ENCODE measurements around the gene PPP2R3B. TPM values are rescaled to one million over a fixed set of nuclear protein-coding genes. Genes with fewer than 3 reads are reported as not detected.
"Not testable (repeated sequence)": the region's sequence is repeated elsewhere in the genome, so short reads cannot be mapped to it uniquely, and the experiment has no call there.

Gene PPP2R3B
- total RNA-seq, 2 donors from 2014 or later: 12.0 to 38.8 TPM

DNA sequence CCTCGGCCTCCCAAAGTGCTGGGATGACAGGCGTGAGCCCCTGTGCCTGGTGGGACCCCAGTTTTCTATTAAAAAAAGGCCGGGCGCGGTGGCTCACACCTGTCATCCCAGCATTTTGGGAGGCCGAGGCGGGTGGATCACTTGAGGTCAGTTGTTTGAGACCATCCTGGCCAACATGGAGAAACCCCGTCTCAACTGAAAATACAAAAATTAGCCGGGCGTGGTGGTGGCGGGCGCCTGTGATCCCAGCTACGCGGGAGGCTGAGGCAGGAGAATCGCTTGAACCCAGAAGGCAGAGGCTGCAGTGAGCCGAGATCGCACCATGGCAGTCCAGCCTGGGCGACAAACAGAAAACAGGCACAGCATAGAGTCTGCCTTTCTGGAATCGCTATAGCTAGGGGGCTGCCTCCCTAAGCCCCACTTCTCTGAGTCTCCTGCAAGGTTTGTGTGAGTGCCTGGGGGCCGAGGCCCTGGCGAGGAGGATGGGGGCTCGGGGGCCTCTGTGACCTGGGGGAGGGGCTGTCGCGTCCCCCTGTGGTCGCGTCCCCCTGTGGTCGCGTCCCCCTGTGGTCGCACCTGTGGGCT lies 56.5 kb downstream of the PPP2R3B start:
- not testable (repeated sequence) for H3K27ac Mint-ChIP-seq

DNA sequence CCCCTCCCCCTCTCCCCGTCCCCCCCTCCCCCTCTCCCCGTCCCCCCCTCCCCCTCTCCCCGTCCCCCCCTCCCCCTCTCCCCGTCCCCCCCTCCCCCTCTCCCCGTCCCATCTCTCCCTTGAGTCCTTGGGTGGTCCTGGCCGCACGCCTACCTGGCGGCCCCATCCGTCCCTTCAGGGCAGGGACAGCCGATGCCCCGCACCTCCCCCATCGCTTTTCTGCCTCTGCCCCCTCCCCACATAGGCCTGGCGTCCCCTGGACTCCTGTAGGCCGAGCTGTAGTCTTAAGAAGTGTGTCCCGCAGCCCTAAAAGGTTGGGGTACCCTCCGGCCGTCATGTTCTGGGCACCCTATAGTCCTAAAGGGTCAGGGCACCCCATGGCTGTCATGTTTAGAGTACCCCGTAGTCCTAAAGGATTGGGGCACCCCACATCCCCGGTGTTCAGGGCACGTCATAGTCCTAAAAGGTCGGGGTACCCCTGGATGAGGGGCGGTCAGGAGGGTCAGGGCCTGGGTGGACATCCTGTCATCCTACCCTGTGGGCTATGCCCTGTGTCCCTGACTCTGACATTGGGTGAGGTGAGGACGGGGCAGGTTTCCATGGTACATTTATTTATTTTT lies 57.3 kb downstream of the PPP2R3B start:
- H3K36me3 Mint-ChIP-seq: no peaks in the 10 kb centered on the region
- H3K4me1 Mint-ChIP-seq (ENCODE audit: low read depth in 2 of 2): peaks cover 0 to 3% of the 10 kb centered on the region in 2 donors
- no peak overlapping the region for H3K27ac Mint-ChIP-seq
- no peak for ATAC-seq
- DNase-seq (ENCODE audit: low spot score): no peak
- no peaks in the 10 kb centered on the region for H3K9me3 Mint-ChIP-seq
- H3K27me3 Mint-ChIP-seq: no peaks in the 10 kb centered on the region
- no peak overlapping the region for H3K4me3 Mint-ChIP-seq

More for the DNA sequence above, 56.5 kb downstream of the PPP2R3B start:
- H3K4me1 Mint-ChIP-seq (ENCODE audit: low read depth in 2 of 2); H3K9me3 Mint-ChIP-seq; DNase-seq (ENCODE audit: low spot score); H3K36me3 Mint-ChIP-seq; H3K4me3 Mint-ChIP-seq; H3K27me3 Mint-ChIP-seq; ATAC-seq: not testable (repeated sequence)

DNA sequence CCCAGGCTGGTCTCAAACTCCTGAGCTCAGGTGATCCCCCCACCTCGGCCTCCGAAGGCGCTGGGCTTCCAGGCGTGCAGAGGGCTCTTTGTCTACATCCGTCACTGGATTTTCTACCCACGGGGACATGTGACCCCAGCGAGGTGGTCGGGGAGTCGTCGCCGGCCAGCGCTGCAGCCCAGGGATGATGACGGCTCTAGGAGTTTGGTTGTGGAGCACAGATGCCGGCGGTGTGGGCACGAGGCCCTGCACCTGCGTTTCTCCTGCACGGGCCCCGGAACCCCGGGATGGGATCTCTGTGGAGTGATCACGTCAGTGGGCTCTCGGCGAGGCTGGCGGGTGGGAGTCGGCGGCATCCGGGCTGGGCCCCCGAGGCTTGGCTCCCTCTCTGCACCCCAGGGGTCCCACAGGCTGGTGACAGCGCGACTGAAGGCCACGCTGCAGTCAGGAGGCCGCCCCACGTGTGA lies 59.0 kb downstream of the PPP2R3B start:
- peaks cover 0 to 2% of the 10 kb centered on the region in 2 donors for H3K27me3 Mint-ChIP-seq
- no peak overlapping the region for H3K27ac Mint-ChIP-seq
- ATAC-seq (no peak), DNase-seq (ENCODE audit: low spot score) (no peak)
- H3K4me3 Mint-ChIP-seq: no peak overlapping the region
- H3K36me3 Mint-ChIP-seq: no peaks in the 10 kb centered on the region
- H3K9me3 Mint-ChIP-seq: no peaks in the 10 kb centered on the region
- peaks cover 9 to 15% of the 10 kb centered on the region in 2 donors for H3K4me1 Mint-ChIP-seq (ENCODE audit: low read depth in 2 of 2)

DNA sequence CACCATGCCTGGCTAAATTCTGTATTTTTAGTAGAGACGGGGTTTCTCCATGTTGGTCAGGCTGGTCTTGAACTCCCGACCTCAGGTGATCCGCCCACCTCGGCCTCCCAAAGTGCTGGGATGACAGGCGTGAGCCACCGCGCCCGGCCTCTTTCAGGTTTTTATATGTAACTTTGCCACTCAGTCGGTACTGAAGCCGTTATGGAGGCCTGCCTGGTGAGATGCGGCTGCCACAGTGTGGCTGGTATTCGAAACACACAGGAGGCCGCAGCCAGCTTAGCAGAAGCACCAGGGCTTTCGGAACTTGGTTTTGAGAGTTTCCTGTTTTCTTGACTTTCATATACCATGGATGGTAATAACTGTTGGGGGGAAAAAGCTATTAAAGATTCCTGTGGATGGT lies 62.0 kb downstream of the PPP2R3B start:
- Mint-ChIP-seq H3K27ac (peak overlapping the region in 1 of 2 donors; percentile 68), H3K4me3 (peak overlapping the region; percentile 25), H3K4me1 (ENCODE audit: low read depth in 2 of 2) (peaks cover 9 to 24% of the 10 kb centered on the region in 2 donors)
- H3K36me3 Mint-ChIP-seq; H3K27me3 Mint-ChIP-seq; H3K9me3 Mint-ChIP-seq; DNase-seq (ENCODE audit: low spot score): not testable (repeated sequence)
- peak in 1 of 2 donors; percentile 34 for ATAC-seq

DNA sequence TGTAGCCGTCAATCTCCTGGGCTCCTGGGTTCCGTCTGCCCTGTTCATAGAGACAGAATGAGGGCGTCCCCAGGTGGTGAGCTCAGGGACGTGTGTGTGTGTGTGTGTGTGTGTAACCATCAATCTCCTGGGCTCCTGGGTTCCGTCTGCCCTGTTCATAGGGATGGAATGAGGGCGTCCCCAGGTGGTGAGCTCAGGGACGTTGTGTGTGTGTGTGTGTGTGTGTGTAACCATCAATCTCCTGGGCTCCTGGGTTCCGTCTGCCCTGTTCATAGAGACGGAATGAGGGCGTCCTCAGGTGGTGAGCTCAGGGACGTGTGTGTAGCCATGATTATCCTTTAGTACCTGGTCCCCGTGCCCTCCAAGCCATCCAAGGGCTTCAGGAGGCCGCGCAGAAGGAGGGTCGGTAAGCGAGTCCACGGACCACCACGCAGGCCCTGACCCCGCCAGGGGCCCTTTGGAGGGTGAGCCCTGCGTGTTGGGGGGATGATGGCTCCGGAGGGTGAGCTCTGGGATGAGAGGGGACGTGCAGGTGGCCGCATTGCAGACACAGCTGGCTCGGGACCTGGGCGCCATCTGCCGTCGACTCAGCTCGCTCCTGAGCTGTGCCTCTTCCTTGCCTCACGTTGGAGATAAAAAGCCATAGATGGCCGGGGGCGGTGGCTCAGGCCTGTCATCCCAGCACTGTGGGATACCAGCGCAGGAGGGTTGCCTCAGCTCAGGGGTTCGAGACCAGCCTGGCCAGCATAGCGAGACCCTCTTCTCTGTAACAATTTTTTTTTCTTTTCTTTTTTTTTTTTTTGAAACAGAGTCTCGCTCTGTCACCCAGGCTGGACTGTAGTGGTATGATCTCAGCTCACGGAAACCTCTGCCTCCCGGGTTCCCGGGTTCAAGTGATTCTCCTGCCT lies 62.7 kb downstream of the PPP2R3B start:
- DNase-seq (ENCODE audit: low spot score): no peak

DNA sequence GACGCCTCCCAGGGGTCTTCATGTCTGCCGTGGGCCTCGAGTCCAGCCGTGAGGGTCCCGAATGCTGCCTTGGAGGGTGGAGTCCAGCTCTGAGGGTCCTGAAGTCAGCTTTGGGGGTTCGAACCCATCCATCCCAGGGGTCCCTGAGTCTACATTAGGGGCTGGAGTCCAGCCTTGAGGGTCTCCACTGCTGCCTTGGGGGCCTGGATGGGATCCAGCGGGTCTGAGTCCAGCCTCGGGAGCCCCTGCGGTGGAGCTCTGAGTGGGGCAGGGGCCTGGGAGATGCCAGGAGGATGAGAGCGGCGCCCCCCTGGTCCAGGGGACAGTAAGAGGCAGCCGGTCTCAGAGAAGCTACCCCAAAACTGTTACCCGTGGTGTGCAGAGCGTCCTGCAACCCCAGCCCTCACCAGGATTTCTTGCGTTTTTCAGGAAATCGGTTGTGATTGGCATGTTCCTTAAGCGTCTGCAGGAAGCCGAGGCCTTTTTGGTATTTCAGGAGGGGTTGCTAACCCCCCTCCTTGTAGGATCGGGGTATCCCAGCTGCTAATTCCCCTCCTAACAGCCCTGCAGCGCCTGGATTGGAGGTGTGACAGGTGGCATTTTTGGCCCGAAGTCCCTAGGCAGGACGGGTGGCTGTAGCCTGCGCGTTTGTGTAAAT lies 66.5 kb downstream of the PPP2R3B start:
- no peaks in the 10 kb centered on the region for H3K36me3 Mint-ChIP-seq
- peak overlapping the region; percentile 72 to 85 for H3K27ac Mint-ChIP-seq
- H3K4me3 Mint-ChIP-seq: peak overlapping the region; percentile 82
- no peak for DNase-seq (ENCODE audit: low spot score)
- peaks cover 13 to 24% of the 10 kb centered on the region in 2 donors for H3K4me1 Mint-ChIP-seq (ENCODE audit: low read depth in 2 of 2)
- no peaks in the 10 kb centered on the region for H3K9me3 Mint-ChIP-seq
- ATAC-seq: no peak
- peaks cover 0 to 2% of the 10 kb centered on the region in 2 donors for H3K27me3 Mint-ChIP-seq

More for the DNA sequence above, 62.7 kb downstream of the PPP2R3B start:
- no peak for ATAC-seq
- H3K4me3 Mint-ChIP-seq: peak overlapping the region; percentile 68
- H3K4me1 Mint-ChIP-seq (ENCODE audit: low read depth in 2 of 2): peaks cover 9 to 24% of the 10 kb centered on the region in 2 donors
- H3K36me3 Mint-ChIP-seq: no peaks in the 10 kb centered on the region
- H3K27ac Mint-ChIP-seq: peak overlapping the region; percentile 44 to 68
- H3K27me3 Mint-ChIP-seq: peaks cover 0 to 2% of the 10 kb centered on the region in 2 donors
- H3K9me3 Mint-ChIP-seq: no peaks in the 10 kb centered on the region

DNA sequence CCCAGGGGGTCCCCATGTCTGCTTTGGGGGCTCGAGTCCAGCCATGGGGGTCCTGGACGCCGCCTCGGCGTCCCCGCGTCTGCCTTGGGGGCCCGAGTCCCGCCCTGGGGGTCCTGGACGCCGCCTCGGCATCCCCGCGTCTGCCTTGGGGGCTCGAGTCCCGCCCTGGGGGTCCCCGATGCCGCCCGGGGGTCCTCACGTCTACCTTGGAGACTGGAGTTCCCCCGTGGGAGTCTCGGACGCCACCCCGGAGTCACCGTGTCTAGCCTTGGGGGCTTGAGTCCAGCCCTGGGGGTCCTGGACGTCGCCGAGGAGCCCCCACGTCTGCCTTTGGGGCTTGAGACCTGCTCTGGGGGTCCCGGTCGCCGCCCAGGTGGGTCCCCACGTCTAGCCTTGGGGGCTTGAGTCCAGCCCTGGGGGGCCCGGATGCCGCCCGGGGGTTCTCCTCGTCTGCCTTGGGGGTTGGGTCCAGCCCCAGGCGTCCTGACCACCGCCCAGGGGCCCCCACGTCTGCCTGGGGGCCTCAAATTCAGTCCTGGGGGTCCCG lies 67.1 kb downstream of the PPP2R3B start:
- Mint-ChIP-seq H3K4me1 (ENCODE audit: low read depth in 2 of 2) (peaks cover 13 to 21% of the 10 kb centered on the region in 2 donors), H3K27me3 (peaks cover 0 to 2% of the 10 kb centered on the region in 2 donors), H3K4me3 (peak overlapping the region; percentile 82), H3K9me3 (no peaks in the 10 kb centered on the region), H3K36me3 (no peaks in the 10 kb centered on the region), H3K27ac (peak overlapping the region; percentile 84 to 85)
- ATAC-seq: no peak
- peak; percentile 62 for DNase-seq (ENCODE audit: low spot score)

DNA sequence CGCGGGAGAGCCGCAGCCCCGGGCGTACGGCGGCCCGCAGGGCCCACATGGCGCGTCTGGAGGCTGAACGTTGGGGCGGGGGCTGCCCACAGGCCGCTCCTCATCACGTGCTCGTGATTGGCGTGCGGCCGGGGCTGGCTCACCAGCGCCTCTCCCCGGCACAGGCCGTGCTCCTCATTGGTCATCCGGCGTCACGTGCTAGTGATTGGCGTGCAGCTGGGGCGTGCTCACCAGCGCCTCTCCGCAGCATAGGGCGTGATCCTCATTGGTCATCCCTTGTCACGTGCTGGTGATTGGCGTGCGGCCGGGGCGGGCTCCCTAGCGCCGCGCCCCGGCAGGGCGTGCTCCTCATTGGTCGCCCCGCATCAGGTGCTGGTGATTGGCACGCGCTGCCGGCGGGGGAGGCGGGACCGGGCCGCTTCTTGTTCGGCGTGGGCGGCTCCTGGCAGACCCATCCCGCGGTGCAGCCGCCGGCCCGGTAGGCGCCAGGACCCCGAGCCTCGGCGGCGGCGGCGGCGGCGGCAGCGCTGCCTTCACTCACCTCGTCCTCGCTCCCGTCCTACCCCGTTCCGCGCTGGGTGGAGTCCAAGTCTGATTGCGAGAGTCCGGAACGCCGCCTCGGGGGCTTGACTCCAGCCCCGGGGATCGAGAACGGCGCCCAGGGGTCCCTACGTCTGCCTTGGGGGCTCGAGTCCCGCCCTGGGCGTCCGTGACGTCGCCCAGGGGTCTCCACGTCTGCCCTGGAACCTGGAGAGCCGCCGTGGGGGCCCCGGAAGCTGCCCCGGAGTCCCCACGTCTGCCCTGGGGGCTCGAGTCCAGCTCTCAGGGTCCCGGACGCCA lies 67.7 kb downstream of the PPP2R3B start, which contains the start of gene GTPBP6:
Gene GTPBP6 (minus strand): TSS at position 58 of the 840 bp plus-strand sequence. CDS start 9 bp downstream, at position 49.
- peak within 1 kb of the TSS; percentile 83 to 84 for H3K27ac Mint-ChIP-seq
- H3K27me3 Mint-ChIP-seq: peaks cover 0 to 2% of the 10 kb centered on the region in 2 donors
- no peaks in the 10 kb centered on the region for H3K9me3 Mint-ChIP-seq
- no peaks in the 10 kb centered on the region for H3K36me3 Mint-ChIP-seq
- ATAC-seq (peak; percentile 90 to 91), DNase-seq (ENCODE audit: low spot score) (peak; percentile 100)
- peak within 1 kb of the TSS; percentile 86 for H3K4me3 Mint-ChIP-seq
- peaks cover 13 to 20% of the 10 kb centered on the region in 2 donors for H3K4me1 Mint-ChIP-seq (ENCODE audit: low read depth in 2 of 2)

DNA sequence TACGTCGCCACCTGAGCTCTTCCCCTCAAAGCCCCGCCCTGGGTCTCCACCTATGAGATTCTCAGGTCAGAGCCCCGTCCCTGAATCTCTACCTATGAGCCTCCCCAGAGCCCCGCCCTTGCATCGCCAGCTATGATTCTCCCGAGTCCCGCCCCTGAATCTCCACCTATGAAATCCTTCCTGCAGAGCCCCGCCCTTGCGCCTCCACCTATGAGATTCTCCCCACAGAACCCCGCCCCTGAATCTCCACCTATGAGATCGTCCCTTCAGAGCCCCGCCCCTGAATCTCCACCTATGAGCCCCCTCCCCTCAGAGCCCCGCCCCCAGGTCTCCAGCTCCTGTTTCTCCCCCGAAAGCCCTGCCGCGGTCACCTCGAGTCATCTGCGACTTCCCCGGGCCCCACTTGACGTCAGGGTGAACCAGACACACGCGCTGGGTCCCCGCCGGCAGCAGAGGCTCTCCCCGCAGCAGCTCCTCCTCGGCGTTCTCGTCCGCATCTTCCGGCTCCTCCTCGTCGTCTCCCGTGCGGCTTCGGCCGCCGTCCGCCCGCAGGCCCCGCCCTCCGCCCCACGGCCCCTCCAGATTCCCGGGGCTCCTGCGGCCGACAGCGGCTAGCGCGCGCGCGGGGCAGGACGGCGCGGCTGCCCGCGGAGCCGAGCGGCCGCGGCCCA lies 68.5 kb downstream of the PPP2R3B start:
- Mint-ChIP-seq H3K36me3 (peaks cover 4% of the 10 kb centered on the region), H3K4me3 (peak overlapping the region; percentile 86), H3K27ac (peak overlapping the region; percentile 83 to 84), H3K9me3 (no peaks in the 10 kb centered on the region), H3K4me1 (ENCODE audit: low read depth in 2 of 2) (peaks cover 8 to 12% of the 10 kb centered on the region in 2 donors), H3K27me3 (peaks cover 0 to under 1% of the 10 kb centered on the region in 2 donors)
- ATAC-seq (peak; percentile 79 to 86), DNase-seq (ENCODE audit: low spot score) (peak; percentile 98)

DNA sequence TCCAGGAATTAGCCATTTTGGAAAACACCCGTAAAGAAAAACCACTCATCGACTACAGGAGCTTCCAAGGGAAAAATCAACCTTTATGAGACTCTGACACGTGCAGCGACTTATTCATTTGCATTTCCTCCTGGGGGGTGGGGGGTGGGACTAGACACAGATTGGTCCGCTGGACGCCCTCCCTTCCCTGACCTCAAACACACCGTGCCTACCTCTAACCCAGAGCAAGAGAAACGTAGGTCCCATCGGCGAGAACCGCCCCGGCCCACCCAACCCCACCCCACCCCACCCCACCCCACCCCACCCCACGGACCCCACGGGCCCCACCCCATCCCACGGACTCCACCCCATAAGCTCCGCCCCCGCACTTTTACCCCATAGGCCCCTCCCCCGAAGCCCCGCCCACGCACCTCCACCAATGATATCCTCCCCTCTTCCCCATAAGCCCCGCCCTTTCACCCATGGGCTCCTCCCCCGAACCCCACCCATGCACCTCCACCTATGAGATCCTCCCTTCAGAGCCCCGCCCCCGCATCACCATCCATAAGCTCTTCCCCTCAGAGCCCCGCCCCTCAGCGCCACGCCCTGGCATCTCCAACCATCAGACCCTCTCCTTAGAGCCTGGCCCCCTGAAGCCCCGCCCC lies 69.2 kb downstream of the PPP2R3B start:
- Mint-ChIP-seq H3K4me1 (ENCODE audit: low read depth in 2 of 2) (peaks cover 5 to 8% of the 10 kb centered on the region in 2 donors), H3K27me3 (no peaks in the 10 kb centered on the region), H3K4me3 (peak overlapping the region; percentile 86), H3K9me3 (no peaks in the 10 kb centered on the region), H3K27ac (peak overlapping the region; percentile 83 to 84), H3K36me3 (peaks cover 5% of the 10 kb centered on the region)
- DNase-seq (ENCODE audit: low spot score) (no peak), ATAC-seq (no peak)

DNA sequence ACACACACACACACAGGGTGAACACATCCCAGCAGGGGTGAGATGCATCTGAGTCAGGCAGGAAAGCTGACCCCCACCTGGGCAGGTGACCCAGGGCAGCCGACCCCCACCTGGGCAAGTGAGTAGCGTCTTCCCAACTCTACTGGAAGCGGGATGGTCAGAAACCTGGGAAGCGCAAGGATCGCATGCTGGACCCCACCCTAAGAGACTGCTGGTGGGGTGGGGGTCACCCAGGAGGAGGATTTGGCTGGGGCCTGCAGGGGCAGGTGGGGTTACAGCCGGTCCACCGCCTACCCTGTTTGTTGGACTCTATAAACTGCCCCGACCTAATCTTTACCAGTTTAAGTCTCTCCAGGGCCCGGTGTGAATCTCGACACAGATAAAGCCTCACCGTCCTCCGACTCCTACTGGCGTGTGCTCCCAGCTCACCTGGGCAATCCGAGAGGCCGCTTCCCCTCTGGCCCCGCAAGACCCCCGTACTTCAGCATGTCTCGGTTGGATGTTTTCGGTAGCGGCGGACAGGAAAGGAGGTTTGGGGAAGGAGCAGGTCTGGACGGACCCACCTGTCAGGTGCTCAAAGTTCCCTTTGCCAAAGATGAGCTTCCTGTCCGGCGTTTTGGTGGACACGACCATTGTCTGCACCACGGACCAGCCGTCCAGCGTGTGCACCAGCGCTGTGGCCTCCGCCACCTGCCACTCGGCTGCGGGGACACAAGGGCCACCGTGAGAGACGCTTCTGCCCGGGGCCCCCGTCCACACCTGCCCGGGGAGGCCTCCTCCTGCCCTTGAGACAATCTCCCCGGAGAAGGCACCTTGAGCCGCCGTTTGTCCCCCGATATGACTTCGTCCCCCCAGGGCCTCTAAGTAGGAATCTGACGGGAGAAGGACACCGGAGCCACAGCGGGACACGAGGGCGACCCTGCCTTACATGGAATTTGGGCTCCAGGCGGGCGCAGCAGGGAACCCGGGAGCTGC lies 70.1 kb downstream of the PPP2R3B start:
- Mint-ChIP-seq H3K4me1 (ENCODE audit: low read depth in 2 of 2) (peaks cover 5 to 10% of the 10 kb centered on the region in 2 donors), H3K27me3 (no peaks in the 10 kb centered on the region), H3K9me3 (no peaks in the 10 kb centered on the region), H3K27ac (peak overlapping the region in 1 of 2 donors; percentile 83), H3K4me3 (peak overlapping the region; percentile 86), H3K36me3 (peaks cover 14% of the 10 kb centered on the region)
- DNase-seq (ENCODE audit: low spot score) (no peak), ATAC-seq (no peak)

All from natural killer cell treated with Interleukin-12 subunit alpha and Interleukin-12 subunit beta and Interleukin-15 and Interleukin-18, amount 100 ng/mL, for 72 hours (primary cell).